T-helper 2 cell treated with Interferon-gamma antibody and Interleukin-4, amounts not matched to agents 100 ng/mL and 5 ng/mL, for 36 hours (primary cell): ENCODE results near the gene MAPK8. TPM values are rescaled to one million over a fixed set of nuclear protein-coding genes. Genes with fewer than 3 reads are reported as not detected.

Source experiments
- intact Hi-C: fragments of 100-400 bp; cut with micrococcal nuclease; formaldehyde crosslinking; loops from one replicate; pipeline ENCODE4 v1.15.1; 2023
- total RNA-seq: library from RNA; stranded (reverse); gene quantifications from 2 replicates; pipeline ENCODE4 v1.2.3, GENCODE V29; 2022

MAPK8 gene
- total RNA-seq, 1 donor from 2014 or later: 49.8 TPM

DNA sequence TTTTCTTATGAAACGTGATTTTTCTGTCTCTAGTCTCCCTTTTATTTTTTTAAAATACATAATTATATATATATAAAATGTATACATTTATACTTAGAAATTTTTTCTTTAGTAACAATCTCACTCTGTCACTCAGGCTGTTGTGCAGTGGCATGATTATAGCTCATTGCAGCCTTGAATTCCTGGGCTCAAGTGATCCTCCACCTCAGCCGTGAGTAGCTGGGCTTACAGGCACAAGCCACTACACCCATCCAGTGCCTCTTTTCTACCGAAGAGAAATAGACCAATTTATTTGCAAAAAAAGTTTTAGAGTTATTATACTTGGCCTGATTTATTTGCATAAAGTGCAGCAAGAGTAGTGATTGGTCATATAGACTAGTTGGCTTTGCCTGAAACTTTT, 72.2 kb downstream of the MAPK8 start:
- intact Hi-C loops: no loop called here

DNA sequence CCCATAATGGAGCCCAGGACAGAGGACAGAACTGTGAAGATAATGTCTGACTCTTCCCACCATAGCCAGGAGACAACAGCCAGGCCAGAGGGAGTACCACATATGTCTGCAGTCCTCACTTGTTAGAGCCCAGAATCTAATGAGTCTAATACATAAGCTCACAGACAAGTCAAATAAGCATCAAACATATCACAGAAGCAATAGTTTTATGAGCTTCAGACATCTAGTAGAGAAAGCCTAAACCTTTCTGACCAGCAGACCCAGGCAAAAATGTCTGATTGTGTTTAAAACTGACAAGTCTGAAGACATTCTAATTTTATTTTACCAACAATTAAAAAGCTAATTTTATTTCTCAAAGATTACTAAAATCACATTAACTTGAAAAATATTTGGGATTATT, 75.5 kb downstream of the MAPK8 start:
- intact Hi-C loops: loop anchor here (10.0 kb wide), 1 partner anchor 47 kb away; no protein-coding TSS in a partner anchor

DNA sequence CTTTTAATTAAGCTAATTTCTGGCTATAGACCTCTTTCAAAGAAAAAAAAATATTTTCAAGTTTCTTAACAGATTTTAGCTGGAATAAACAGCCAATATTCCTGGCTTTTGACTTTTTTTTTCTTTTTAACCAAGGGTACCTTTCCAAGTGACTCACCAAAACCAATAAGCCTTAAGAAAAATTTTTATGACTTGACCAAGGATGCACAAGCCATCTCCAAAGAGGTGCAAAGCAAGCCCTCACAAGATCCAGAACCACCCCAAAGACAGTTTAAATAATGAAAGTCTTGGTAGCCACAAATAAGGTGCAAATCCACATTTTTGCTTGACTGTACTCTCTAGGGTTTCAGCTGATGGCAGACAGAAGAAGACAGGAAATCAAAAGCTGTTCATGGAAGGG, 76.5 kb downstream of the MAPK8 start:
- intact Hi-C loops: loop anchor here (10.0 kb wide), 1 partner anchor 48 kb away; no protein-coding TSS in a partner anchor

DNA sequence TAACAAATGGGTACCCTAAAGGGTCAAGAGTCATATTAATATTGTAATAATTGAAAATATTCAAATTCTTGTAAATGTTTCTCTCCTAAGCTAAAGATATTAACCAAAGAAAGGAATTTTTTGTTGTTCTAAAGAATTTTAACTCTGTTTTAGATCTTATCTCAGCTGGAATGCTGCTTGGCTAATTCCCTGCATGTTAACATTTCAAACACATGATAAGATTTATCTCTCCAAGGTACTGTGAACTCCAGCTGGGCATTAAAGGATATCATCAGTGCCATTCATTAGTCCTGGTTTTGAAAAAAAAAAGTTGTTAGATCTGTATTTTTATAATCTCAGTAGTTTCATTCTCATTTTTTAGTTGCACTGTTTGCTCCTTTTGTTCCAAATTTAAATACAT, 76.9 kb downstream of the MAPK8 start:
- intact Hi-C loops: loop anchor here (10.0 kb wide), 1 partner anchor 49 kb away; no protein-coding TSS in a partner anchor

DNA sequence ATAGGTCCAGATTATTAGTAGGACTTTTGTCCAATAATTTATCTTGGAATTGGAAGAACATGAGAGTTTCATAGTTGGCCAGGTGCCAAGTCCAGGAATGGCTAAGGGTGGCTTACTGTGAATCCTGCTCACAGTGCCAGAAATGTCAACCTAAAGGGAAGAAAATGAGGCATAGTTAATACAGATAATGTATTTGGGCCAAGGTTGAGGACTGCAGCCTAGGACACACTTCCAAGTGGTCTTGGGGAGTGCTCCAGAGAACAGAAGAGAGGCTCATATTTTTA, 78.2 kb downstream of the MAPK8 start:
- intact Hi-C loops: loop anchor here (10.0 kb wide), 1 partner anchor 50 kb away; no protein-coding TSS in a partner anchor

DNA sequence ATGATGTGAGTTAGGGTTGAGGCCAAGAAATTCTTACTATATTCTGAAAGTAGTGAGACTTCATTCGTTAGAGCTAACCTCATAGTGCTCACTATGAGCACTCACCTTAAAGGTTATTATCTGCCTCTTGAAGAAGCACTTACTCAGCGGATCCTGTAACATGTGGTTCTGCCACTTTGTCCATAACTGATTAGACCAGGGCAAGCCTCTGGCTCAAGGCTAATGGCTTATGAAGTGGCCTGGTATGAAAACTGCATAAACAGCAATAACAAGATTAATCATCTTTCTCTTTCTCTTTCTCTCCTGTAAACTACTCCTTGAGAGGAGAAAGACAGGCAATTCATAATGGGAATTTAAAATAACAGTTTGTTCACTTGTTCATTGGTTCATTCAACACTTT, 82.8 kb downstream of the MAPK8 start:
- intact Hi-C loops: loop anchor here (10.0 kb wide), 1 partner anchor 54 kb away; no protein-coding TSS in a partner anchor

DNA sequence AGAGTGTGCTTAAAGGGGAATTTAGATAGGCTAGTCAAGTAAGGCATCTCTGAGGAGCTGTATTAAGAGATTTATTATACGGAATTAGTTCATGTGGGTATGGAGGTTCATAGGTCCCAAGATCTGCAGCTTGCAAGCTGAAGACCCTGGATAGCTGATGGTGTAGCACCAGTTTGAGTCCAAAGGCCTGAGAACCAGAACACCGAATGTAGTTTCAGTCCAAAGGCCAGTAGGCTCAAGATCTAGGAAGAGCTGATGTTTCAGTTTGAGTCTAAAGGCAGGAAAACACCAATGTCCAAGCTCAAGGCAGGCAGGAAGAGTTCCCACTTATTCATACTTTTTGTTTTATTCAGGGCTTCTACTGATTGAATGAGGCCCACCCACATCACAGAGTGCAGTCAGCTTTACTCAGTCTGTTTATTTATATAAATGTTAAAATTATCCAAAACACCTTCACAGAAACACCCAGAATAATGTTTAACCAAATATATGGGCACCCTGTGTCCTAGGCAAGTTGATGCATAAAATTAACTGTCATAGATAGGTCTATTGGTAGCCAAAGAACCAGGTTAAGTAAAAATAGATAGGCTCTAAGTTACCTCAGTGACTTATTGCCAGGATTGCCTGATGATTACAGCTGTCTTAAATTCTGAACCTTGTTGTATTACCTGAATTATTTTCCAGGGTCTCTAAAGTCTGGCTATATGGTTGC, 83.5 kb downstream of the MAPK8 start:
- intact Hi-C loops: loop anchor here (10.0 kb wide), 1 partner anchor 55 kb away; no protein-coding TSS in a partner anchor

DNA sequence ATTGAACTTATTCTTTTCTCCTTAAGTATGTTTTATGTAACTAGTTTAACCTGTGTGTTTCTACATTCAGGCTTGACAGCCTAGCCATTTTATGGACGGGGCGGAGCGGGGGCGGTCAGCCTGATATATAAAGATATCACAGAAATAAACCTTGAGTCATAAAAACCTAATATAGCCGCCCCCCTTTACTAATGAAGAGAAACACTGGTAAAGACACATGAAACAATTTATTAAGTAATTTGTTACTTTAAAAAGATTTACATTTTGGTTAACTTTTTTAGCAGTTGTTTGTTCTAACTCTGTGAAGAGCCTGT, 84.0 kb downstream of the MAPK8 start:
- intact Hi-C loops: no loop called here

DNA sequence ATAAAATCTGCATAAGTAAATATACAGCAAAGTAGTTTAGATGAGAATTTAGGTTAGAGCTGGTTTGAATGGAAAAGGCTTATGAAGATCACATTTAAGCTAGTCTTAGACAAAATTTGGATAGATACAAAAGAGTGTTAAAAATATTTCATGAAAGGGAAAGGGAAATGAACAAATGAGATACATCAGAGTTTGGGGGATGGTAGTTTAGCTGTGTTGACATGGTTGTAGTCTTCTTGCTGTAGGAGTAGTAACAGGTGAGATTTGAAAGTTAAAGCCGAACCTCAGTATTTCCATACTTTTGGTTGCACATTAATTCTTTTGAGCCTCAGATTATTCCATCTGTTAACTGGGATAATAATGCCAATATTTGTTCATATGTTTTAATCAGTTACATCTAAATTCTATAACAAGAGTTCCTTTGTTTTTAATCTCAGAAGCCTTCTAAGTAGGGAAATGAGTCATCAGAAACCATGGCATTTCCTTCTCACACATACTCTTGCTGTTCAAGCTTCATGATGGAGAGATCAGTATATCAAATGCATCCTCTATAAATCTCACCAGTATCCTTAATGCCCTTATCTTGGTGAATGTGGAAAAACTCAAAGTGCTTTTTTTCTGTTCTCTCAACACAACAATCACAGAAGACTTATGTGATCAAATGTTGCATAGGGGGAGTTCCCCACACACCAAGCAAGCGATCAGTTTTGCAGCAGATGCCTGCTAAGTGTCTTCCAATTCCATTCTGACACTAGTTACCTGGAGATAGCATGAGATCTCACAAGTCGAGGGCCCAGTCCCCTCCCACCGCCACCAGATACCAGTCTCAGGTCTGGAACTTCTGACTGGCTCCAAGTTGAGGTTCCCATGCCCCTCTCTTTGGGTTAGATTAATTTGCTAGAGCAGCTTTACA, 84.7 kb downstream of the MAPK8 start:
- intact Hi-C loops: no loop called here

DNA sequence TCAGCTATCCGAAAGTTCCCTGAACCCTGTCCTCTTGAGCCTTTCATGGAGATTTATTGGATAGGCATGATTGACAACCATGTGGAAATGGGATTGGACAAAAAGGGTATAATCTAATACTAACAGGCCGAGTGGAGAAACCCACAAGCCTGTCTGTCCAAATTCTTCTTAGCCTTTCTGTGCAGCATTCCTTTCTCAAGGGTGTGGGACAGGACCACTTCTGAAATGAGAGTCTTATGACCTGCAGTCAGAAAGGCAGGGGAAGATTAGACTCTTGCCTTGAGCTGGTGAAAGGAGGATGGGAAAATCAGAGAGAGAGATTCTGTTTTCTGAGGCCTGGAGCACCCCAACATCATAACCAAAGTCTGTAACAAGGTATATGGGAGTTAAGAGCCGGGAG, 85.5 kb downstream of the MAPK8 start:
- intact Hi-C loops: no loop called here

DNA sequence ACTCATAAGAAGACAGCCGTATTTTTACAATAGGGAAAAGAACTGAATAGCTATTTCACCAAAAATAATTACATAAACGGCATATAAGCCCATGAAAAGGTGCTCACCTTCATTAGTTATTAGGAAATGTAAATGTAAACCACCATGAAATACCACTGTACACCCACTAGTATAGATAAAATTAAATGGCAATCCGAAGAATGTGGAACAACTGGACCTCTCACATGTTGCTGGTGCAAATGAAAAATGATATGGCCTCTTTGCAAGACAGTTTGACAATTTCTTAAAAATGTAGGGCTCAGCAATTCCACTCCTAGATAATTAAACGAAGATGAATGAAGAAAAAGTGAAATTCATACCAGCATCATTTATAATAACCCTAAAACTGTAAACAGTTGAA, 91.8 kb downstream of the MAPK8 start:
- intact Hi-C loops: no loop called here

DNA sequence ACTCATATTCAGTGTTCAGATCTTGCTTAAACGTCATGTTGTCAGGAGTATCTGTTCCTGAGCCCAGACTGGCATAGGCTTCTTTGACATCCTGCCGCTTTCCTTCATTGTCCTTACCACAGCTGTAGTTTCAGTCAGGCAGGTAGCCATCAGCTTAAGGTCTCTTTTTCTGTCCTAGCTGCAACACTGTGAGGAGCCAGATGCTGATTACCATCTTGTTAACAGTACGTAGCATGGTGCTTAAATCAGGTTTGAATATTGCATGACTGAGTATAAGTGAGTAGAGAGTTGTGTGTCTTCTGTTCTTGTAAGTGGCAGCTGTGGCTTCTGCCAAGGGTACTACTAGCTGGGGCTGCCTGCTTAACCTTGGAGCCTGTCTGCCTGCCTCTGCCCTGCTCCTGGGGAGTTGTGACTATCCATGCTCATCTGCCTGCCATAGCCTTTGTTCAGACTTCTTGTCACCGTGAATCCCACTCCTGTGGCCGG, 92.6 kb downstream of the MAPK8 start:
- intact Hi-C loops: no loop called here

DNA sequence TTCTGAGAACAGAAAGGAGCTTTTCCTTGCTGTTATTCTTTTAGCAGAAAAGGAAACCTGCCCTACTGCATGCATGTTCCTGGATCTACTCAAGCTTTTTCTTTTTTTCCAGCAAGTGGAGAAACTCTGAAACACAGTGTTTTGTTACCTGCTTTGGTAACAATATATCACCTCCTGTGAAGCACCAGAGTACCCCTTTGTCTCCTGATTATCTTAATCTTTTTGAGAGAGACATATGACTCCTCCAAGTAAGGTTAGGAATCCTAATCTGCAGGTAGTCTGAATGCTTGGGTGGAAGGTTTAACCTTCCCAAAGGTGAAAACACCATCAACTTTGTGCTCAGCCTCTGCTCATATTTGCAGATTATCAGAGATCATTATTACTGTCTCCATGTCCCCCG, 93.1 kb downstream of the MAPK8 start:
- intact Hi-C loops: no loop called here

DNA sequence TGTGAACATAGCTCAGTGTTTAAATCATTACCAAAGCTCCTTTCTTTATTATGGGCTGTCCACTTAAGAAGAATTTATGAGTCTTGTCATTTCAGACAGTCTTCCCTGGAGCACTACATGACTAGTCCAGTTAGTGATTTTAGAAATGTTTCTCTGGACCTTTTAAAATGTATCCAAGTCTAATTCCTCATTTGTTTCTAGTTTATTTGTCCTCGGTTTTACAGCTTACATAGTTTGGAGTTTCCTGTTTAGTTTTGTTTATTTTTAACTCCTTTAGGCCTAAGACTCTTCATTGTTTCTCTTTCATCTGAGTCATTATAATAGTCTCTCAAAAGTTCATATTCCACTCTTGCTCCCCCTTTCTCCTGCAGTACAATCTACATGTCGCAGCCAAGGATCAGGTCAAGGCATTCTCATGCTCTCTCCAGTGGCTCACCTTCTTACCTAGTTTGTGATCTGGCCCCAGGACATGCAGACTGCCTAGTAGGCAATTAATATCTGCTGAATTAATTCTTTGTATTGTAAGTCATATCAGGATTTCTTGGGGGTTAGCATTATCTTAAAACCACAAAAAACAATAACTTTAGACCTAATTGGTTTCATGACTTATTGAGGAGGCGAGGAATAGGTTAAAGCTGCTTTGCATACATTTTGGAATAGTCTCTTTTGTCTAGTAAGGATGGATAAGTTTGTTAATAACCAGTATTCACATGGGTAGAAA, 93.8 kb downstream of the MAPK8 start:
- intact Hi-C loops: no loop called here

DNA sequence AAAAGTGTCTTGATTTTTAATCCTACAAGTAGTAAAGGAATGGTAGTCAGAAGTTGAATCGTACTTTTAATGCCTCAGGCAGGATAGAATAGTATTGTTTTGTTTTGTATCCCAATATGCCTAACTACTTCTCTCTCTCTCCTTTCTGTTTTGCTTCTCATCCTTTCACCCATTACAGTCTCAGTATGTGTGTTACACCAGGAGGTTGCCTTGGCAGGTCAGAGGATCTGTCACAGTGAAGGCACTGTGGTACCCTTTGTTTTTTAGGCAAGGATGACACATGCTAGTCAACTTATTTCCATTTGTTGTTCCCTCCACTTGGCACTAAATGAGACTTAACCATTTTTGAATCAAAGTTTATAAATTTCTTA, 94.4 kb downstream of the MAPK8 start:
- intact Hi-C loops: no loop called here

DNA sequence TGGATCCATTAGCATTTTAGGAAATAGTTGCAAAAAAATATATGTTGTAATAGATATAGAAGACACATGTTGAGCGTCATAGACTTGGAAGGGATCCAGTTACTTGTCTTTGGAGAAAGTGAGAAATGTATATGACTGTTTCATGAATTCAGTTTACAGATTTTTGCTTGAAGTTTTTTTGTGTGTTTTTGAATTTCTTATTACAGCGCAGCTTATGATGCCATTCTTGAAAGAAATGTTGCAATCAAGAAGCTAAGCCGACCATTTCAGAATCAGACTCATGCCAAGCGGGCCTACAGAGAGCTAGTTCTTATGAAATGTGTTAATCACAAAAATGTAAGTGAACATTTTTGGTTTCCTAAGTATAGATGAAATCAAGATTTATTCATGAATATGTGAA, 98.2 kb downstream of the MAPK8 start:
- intact Hi-C loops: no loop called here

DNA sequence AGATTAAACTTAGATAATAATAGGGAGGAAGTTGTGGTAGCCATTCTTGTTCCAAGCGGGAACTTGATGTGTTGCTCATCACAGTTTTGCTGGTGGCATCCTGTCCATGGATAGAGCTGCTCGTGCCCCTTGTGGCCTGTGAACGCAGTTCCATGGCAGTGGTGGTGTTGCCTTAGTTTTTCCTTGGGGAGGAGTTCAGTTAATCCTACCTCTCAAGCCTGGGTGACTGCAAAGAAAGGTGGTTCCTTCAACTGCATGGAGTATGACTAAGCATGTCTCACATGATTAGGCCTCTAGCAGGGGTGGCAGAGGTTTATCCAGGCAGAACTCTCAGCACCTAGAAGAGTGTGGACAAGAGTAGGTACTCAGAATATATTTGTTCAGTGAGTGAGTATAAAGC, 99.7 kb downstream of the MAPK8 start:
- intact Hi-C loops: no loop called here

DNA sequence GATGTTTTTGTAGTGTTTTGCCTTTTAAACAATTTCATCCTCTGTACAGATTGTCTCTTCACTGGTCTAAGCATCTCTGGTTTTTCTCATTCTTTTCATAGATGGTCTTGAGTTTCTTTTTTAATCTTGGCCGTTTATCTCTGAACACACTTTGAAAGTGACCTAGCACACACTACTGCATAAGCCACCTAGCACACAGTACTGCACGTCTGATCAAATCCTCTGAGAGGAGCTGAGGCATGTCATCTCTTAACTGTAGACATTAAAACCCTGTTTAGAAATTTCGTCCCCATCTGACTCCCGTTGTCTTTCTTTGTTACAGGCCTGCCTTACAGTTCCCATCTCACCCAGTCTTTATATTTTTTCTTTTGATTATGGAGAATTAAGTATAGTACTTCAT, 100.2 kb downstream of the MAPK8 start:
- intact Hi-C loops: no loop called here

DNA sequence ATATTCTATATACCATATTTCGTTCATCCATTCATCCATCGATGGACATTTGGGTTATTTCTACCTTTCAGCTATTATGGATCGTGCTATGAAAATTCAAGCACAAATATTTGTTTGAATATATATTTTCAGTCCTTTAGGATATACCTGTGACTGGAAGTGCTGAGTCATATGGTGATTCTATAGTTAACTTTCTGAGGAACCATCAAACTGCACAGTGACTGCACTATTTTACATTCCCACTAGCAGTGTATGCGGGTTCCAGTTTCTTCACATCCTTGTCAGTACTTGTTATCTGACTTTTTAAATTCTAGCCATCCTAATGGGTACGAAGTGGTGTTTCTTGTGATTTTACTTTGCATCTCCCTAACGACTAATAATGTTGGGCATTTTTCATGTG, 104.0 kb downstream of the MAPK8 start:
- intact Hi-C loops: no loop called here

DNA sequence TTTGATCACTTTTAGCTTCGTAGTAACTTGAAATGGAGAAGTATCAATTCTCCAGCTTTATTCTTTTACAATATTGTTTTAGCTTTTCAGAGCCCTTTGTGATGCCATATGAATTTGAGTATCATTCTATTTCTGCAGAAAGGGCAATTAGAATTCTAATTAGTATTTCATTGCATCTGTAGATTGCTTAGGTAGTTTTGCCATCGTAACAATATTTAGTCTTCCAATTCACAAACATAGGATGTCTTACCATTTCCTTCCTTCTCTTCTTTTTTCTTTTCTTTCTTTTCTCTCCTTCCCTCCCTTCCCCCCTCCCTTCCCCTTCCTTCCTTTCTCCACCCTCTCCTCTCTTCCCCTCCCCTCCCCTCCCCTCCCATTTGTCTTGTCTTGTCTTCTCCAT, 105.0 kb downstream of the MAPK8 start:
- intact Hi-C loops: no loop called here

DNA sequence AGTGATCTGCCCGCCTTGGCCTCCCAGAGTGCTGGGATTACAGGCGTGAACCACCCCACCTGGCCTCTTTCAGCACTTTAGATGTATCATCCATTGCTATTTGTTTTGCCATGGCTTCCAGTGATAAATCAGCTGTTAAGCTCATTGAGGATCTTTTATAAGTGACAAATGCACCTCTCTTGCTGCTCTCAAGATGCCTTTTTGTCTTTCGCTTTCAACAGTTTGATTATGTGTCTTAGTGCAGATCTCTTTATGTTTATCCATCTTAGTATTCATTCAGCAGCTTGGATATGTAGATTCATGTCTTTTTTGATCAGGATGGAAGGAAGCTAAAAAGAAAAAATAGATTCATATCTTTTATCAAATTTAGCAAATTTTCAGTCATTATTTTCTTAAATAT, 105.6 kb downstream of the MAPK8 start:
- intact Hi-C loops: no loop called here

DNA sequence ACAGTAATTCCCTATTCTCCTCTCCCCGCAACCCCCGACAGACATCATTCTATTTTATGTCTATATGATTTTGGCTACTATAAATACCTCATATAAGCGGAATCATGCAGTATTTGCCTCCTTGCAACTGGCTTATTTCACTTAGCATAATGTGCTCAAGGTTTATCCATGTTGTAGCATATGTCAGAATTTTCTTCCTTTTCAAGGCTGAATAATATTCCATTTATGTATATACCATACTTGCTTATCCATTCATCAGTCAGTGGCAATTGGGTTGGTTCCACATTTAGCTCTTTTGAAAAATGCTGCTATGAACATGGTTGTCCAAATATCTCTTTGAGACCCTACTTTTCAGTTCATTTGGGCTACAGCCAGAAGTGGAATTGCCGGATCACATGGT, 106.5 kb downstream of the MAPK8 start:
- intact Hi-C loops: no loop called here
